Gastroesophageal sphincter (tissue), 4 donors: ENCODE results near the gene CCNB3. TPM values are rescaled to one million over a fixed set of nuclear protein-coding genes. Genes with fewer than 3 reads are reported as not detected.

ENCODE experiments used
- ATAC-seq: fragments of 150-250 bp; one replicate; pipeline ENCODE4 v1.9.1; 2016; ENCODE audit warnings: mild to moderate bottlenecking, moderate library complexity
- H3K27ac ChIP-seq, 4 donors: fragments of 200-600 bp; sonication (generic) in 3 of 4; 1 replicate in 3 of 4; 2 replicates in 1 of 4; pipeline ENCODE4 v1.5.1; 2016 to 2019
- H3K27me3 ChIP-seq: fragments of 200-600 bp; sonication (generic); one replicate; pipeline ENCODE4 v1.5.1; 2019
- H3K36me3 ChIP-seq, 2 donors: fragments of 200-600 bp; sonication (generic); one replicate each; pipeline ENCODE4 v1.5.1; 2019; ENCODE audit warnings: control low read depth in 1 of 2
- H3K4me1 ChIP-seq, 3 donors: fragments of 200-600 bp; sonication (generic); 1 replicate in 2 of 3; 2 replicates in 1 of 3; pipeline ENCODE4 v1.5.1; 2016 to 2019; ENCODE audit warnings: control low read depth in 2 of 3
- H3K4me3 ChIP-seq, 2 donors: fragments of 200-600 bp; sonication (generic); one replicate each; pipeline ENCODE4 v1.5.1; 2019; ENCODE audit warnings: mild to moderate bottlenecking in 1 of 2, moderate library complexity in 1 of 2
- H3K9me3 ChIP-seq, 3 donors: fragments of 200-600 bp; sonication (generic); one replicate each; pipeline ENCODE4 v1.5.1; 2017 to 2019; ENCODE audit warnings: control low read depth in 2 of 3
- CTCF ChIP-seq, 4 experiments: fragments of 200-600 bp in 2 of 4; fragments of 450-650 bp in 2 of 4; sonication (generic) in 1 of 4; IDR thresholded peaks; one replicate each; pipeline ENCODE4 v1.5.1; 2017 to 2019; ENCODE audit warnings: antibody characterized with exemption in 4 of 4, mild to moderate bottlenecking in 2 of 4, moderate library complexity in 2 of 4
- EP300 ChIP-seq: sonication (generic); formaldehyde crosslinking; IDR thresholded peaks from one replicate; pipeline ENCODE4 v1.6.1; 2017; ENCODE audit warnings: antibody characterized with exemption, mild to moderate bottlenecking
- POLR2A ChIP-seq, 2 donors: fragments of 450-650 bp; IDR thresholded peaks; one replicate each; pipeline ENCODE4 v1.6.1; 2017; ENCODE audit warnings: antibody characterized with exemption in 2 of 2, mild to moderate bottlenecking in 2 of 2, moderate library complexity in 1 of 2
- POLR2AphosphoS5 ChIP-seq: sonication (generic); formaldehyde crosslinking; IDR thresholded peaks from one replicate; pipeline ENCODE4 v1.6.1; 2017; ENCODE audit warnings: antibody characterized with exemption
- WGBS, 2 donors: methylation state at CpG; one replicate each; pipeline ENCODE4 v1.1.5; 2018; ENCODE audit warnings: low coverage in 1 of 2; 5-methylcytosine and 5-hydroxymethylcytosine counted together
- total RNA-seq, 4 donors: library from RNA; depleted of rRNA; stranded (reverse); fragments of >200 nt; gene quantifications; one replicate each; pipeline ENCODE4 v1.1.0, GENCODE V29; 2016

Gene CCNB3
- total RNA-seq, 4 donors from 2014 or later, result 0.27 to 1.0 (median 0.40) TPM; not detected in 1

GRCh38 chrX:50343917-50344316 is 139.4 kb downstream of the CCNB3 start:
- Histone ChIP-seq H3K36me3 (no peaks in the 10 kb centered on the region), H3K4me1 (no peaks in the 10 kb centered on the region), H3K4me3 (no peak overlapping the region), H3K27ac (no peak overlapping the region), H3K9me3 (no peaks in the 10 kb centered on the region), H3K27me3 (no peaks in the 10 kb centered on the region)
- no peak for ATAC-seq
- TF ChIP-seq CTCF (IDR thresholded peaks at IDR 0.05), result no peak
- no peak for TF ChIP-seq EP300
- TF ChIP-seq POLR2A (IDR thresholded peaks at IDR 0.05), result no peak
- TF ChIP-seq POLR2AphosphoS5, result no peak

GRCh38 chrX:50372966-50373365 is 168.4 kb downstream of the CCNB3 start:
- 75 to 83% methylated on average over 1 to 2 of the region's 4 CpGs for WGBS, 2 donors
- TF ChIP-seq CTCF (IDR thresholded peaks at IDR 0.05), result no peak
- TF ChIP-seq POLR2A (IDR thresholded peaks at IDR 0.05), result no peak
- no peak for TF ChIP-seq EP300
- TF ChIP-seq POLR2AphosphoS5, result no peak
- Histone ChIP-seq H3K4me1 (no peaks in the 10 kb centered on the region), H3K27me3 (no peaks in the 10 kb centered on the region), H3K36me3 (no peaks in the 10 kb centered on the region), H3K9me3 (no peaks in the 10 kb centered on the region), H3K4me3 (no peak overlapping the region), H3K27ac (no peak overlapping the region)
- ATAC-seq, result no peak

- no peak for TF ChIP-seq CTCF (IDR thresholded peaks at IDR 0.05)
- TF ChIP-seq POLR2A (IDR thresholded peaks at IDR 0.05), result no peak
- TF ChIP-seq POLR2AphosphoS5, result no peak
- no peak for TF ChIP-seq EP300
- 45 to 83% methylated on average over 4 to 9 of the region's 9 CpGs for WGBS, 2 donors
- H3K27ac ChIP-seq, result no peak overlapping the region
- no peak for ATAC-seq
- no peak overlapping the region for H3K4me3 ChIP-seq
- H3K27me3 ChIP-seq, result no peaks in the 10 kb centered on the region
- no peaks in the 10 kb centered on the region for H3K9me3 ChIP-seq
- no peaks in the 10 kb centered on the region for H3K4me1 ChIP-seq
- no peaks in the 10 kb centered on the region for H3K36me3 ChIP-seq
These were observed 171.1 kb downstream of the CCNB3 start for GRCh38 chrX:50375481-50376267.

- ATAC-seq, result no peak
- no peak overlapping the region for H3K4me3 ChIP-seq
These were observed 177.3 kb downstream of the CCNB3 start for GRCh38 chrX:50381729-50382415.

More at GRCh38 chrX:50381729-50382415, 177.3 kb downstream of the CCNB3 start:
- TF ChIP-seq POLR2AphosphoS5 (no peak), CTCF (IDR thresholded peaks at IDR 0.05) (no peak)
- no peak overlapping the region for H3K27ac ChIP-seq
- no peaks in the 10 kb centered on the region for H3K4me1 ChIP-seq
- H3K36me3 ChIP-seq, result no peaks in the 10 kb centered on the region
- H3K9me3 ChIP-seq, result no peaks in the 10 kb centered on the region
- no peaks in the 10 kb centered on the region for H3K27me3 ChIP-seq
- 80 to 100% methylated on average over 1 to 4 of the region's 5 CpGs for WGBS, 2 donors
